ENCODE results near the gene MYT1.

MYT1 gene

GRCh38 chr20:64189986-64190385, 25.7 kb downstream of the MYT1 start:
- DNase-seq: no peak

- DNase-seq: no peak
These were observed 26.8 kb downstream of the MYT1 start for GRCh38 chr20:64191002-64191401.

GRCh38 chr20:64192406-64192805, 28.2 kb downstream of the MYT1 start:
- peak; percentile 50 for DNase-seq

GRCh38 chr20:64193058-64193457, 28.8 kb downstream of the MYT1 start:
- DNase-seq: no peak

- DNase-seq: no peak
These were observed 30.0 kb downstream of the MYT1 start for GRCh38 chr20:64194269-64194668.

GRCh38 chr20:64196309-64196708, 32.1 kb downstream of the MYT1 start:
- DNase-seq: no peak

- DNase-seq: no peak
These were observed 32.6 kb downstream of the MYT1 start for GRCh38 chr20:64196847-64197306.

- DNase-seq: no peak
These were observed 34.1 kb downstream of the MYT1 start for GRCh38 chr20:64198347-64198746.

GRCh38 chr20:64199395-64199794, 35.1 kb downstream of the MYT1 start:
- no peak for DNase-seq

- DNase-seq: no peak
These were observed 36.5 kb downstream of the MYT1 start for GRCh38 chr20:64200740-64201139.

GRCh38 chr20:64201653-64202052, 37.4 kb downstream of the MYT1 start:
- DNase-seq: no peak

GRCh38 chr20:64203037-64203777, 39.0 kb downstream of the MYT1 start:
- DNase-seq: no peak

GRCh38 chr20:64205611-64206026, 41.4 kb downstream of the MYT1 start:
- no peak for DNase-seq

- DNase-seq: no peak
These were observed 42.4 kb downstream of the MYT1 start for GRCh38 chr20:64206614-64207013.

- no peak for DNase-seq
These were observed 43.7 kb downstream of the MYT1 start for GRCh38 chr20:64207641-64208590.

GRCh38 chr20:64209148-64209547, 44.9 kb downstream of the MYT1 start:
- DNase-seq: no peak

GRCh38 chr20:64210656-64211369, 46.6 kb downstream of the MYT1 start:
- DNase-seq: no peak

- no peak for DNase-seq
These were observed 47.8 kb downstream of the MYT1 start for GRCh38 chr20:64211874-64212658.

GRCh38 chr20:64212755-64213154, 48.5 kb downstream of the MYT1 start:
- no peak for DNase-seq

GRCh38 chr20:64214113-64214512, 49.9 kb downstream of the MYT1 start:
- DNase-seq: no peak

GRCh38 chr20:64214952-64215351, 50.7 kb downstream of the MYT1 start:
- no peak for DNase-seq

- no peak for DNase-seq
These were observed 51.8 kb downstream of the MYT1 start for GRCh38 chr20:64216036-64216435.
